Suprapubic skin (tissue), 4 donors: Measurements from ENCODE around the gene GRID1. TPM values are rescaled to one million over a fixed set of nuclear protein-coding genes. Genes with fewer than 3 reads are reported as not detected.
"Not testable (repeated sequence)": the region's sequence is repeated elsewhere in the genome, so short reads cannot be mapped to it uniquely, and the experiment has no call there.

Experiments
- DNase-seq, 2 donors: peaks; one replicate each; pipeline ENCODE4 v3.0.0-alpha.2; 2019; ENCODE audit warnings: low spot score in 2 of 2
- H3K27ac ChIP-seq: fragments of 200-600 bp; sonication (generic); one replicate; pipeline ENCODE4 v1.5.1; 2019
- H3K27me3 ChIP-seq: fragments of 200-600 bp; sonication (generic); one replicate; pipeline ENCODE4 v1.5.1; 2019
- H3K36me3 ChIP-seq: fragments of 200-600 bp; sonication (generic); one replicate; pipeline ENCODE4 v1.5.1; 2019
- H3K4me1 ChIP-seq: fragments of 200-600 bp; sonication (generic); one replicate; pipeline ENCODE4 v1.5.1; 2019
- H3K4me3 ChIP-seq: fragments of 200-600 bp; sonication (generic); one replicate; pipeline ENCODE4 v1.5.1; 2019; ENCODE audit warnings: mild to moderate bottlenecking
- H3K9me3 ChIP-seq: fragments of 200-600 bp; sonication (generic); one replicate; pipeline ENCODE4 v1.5.1; 2019
- EP300 ChIP-seq: sonication (generic); formaldehyde crosslinking; IDR thresholded peaks from one replicate; pipeline ENCODE4 v1.6.1; 2017; ENCODE audit warnings: antibody characterized with exemption
- POLR2A ChIP-seq, 2 donors: fragments of 450-650 bp; IDR thresholded peaks; one replicate each; pipeline ENCODE4 v1.6.1; 2017; ENCODE audit warnings: antibody characterized with exemption in 2 of 2, mild to moderate bottlenecking in 2 of 2, moderate library complexity in 2 of 2
- POLR2AphosphoS5 ChIP-seq, 3 donors: sonication (generic); formaldehyde crosslinking; IDR thresholded peaks; one replicate each; pipeline ENCODE4 v1.6.1; 2017; ENCODE audit warnings: antibody characterized with exemption in 3 of 3
- WGBS: methylation state at CpG from one replicate; pipeline ENCODE4 v1.1.5; 2018; 5-methylcytosine and 5-hydroxymethylcytosine counted together
- total RNA-seq, 4 donors: library from RNA; depleted of rRNA; stranded (reverse); fragments of >200 nt; gene quantifications; one replicate each; pipeline ENCODE4 v1.1.0, GENCODE V29; 2016
- TF ChIP-seq, protein P1 (sequence below), 2 donors: fragments of 200-600 bp in 1 of 2; fragments of 450-650 bp in 1 of 2; sonication (generic) in 1 of 2; IDR thresholded peaks; one replicate each; pipeline ENCODE4 v1.5.1; 2016 to 2019; ENCODE audit warnings: antibody characterized with exemption in 2 of 2, mild to moderate bottlenecking in 1 of 2, moderate library complexity in 1 of 2

Gene GRID1
- total RNA-seq, 4 donors from 2014 or later: 1.8 to 3.1 (median 2.4) TPM

DNA sequence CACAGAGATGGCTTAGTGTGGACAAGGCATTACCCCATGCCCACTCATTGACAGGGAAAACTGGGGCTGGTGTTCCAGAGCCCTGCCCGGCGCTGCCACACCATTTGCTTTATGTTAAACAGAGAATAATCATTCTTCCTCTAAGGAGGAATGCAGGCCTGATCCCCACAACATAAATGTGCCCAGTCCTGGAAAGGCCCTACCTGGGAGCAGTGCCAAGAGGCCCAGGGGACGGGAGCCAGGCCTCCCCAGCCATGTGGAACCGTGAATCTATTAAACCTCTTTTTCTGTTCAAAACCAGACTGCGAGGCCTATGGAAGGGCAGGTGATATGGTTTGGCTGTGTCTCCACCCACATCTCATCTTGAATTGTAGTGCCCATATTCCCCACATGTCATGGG, 264.1 kb downstream of the GRID1 start:
- no peaks in the 10 kb centered on the region for H3K27me3 ChIP-seq
- H3K4me3 ChIP-seq: no peak overlapping the region
- H3K27ac ChIP-seq: no peak overlapping the region
- H3K36me3 ChIP-seq: no peaks in the 10 kb centered on the region
- 88% methylated on average over 5 of the region's 5 CpGs for WGBS
- H3K9me3 ChIP-seq: no peaks in the 10 kb centered on the region
- TF ChIP-seq, protein P1, sequence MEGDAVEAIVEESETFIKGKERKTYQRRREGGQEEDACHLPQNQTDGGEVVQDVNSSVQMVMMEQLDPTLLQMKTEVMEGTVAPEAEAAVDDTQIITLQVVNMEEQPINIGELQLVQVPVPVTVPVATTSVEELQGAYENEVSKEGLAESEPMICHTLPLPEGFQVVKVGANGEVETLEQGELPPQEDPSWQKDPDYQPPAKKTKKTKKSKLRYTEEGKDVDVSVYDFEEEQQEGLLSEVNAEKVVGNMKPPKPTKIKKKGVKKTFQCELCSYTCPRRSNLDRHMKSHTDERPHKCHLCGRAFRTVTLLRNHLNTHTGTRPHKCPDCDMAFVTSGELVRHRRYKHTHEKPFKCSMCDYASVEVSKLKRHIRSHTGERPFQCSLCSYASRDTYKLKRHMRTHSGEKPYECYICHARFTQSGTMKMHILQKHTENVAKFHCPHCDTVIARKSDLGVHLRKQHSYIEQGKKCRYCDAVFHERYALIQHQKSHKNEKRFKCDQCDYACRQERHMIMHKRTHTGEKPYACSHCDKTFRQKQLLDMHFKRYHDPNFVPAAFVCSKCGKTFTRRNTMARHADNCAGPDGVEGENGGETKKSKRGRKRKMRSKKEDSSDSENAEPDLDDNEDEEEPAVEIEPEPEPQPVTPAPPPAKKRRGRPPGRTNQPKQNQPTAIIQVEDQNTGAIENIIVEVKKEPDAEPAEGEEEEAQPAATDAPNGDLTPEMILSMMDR (IDR thresholded peaks at IDR 0.05): no peak
- TF ChIP-seq EP300: no peak
- no peak for TF ChIP-seq POLR2AphosphoS5 (IDR thresholded peaks at IDR 0.05)
- no peak for TF ChIP-seq POLR2A (IDR thresholded peaks at IDR 0.05)
- no peaks in the 10 kb centered on the region for H3K4me1 ChIP-seq
- no peak for DNase-seq

DNA sequence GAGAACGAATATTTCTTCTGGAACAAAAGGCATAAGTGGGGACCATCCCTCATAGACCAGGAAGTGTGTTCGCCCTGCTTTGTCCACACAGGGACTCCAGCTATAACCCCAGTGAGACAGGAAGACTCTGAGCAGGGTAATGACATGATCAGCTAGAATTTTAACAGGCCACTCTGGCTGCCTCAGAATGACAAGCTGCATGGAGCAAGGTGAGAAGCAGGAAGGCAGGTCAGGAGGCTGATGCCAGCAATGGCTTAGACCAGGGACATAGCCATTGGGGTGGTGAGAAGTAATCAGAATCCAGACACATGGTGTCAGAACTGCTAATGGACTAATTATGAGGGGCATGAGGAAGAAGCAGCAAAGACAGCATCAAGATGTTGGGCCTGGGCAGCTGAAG, 264.6 kb downstream of the GRID1 start:
- Histone ChIP-seq H3K36me3 (no peaks in the 10 kb centered on the region), H3K27me3 (no peaks in the 10 kb centered on the region), H3K4me3 (no peak overlapping the region), H3K9me3 (no peaks in the 10 kb centered on the region), H3K4me1 (no peaks in the 10 kb centered on the region), H3K27ac (no peak overlapping the region)
- TF ChIP-seq POLR2AphosphoS5 (IDR thresholded peaks at IDR 0.05) (no peak), EP300 (no peak), POLR2A (IDR thresholded peaks at IDR 0.05) (no peak)
- TF ChIP-seq, protein P1 (IDR thresholded peaks at IDR 0.05): no peak
- no peak for DNase-seq
- 83% methylated on average over 2 of the region's 2 CpGs for WGBS

DNA sequence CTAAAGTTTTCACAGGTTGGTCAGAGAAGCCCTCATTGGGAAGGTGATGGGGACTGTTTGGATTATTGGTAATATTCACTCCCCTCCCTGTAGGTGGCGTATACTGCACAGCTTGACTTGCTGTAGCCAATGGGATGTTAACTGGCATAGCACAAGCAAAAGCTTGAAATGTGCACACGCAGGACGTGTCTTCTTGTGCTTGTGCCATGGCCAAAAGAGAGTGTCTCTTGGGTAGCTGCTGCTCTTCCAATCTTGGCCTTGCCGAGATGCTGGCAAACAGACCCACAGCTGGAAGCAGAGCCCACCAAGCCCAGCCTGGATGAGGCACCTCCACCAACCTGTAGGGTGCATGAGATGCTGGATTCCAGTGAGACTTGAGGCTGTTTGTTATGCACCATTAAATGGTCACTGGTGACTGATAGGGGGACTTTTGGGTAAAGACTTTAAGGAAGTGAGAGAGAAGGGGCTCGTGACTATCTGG, 266.0 kb downstream of the GRID1 start:
- no peaks in the 10 kb centered on the region for H3K9me3 ChIP-seq
- 64% methylated on average over 5 of the region's 5 CpGs for WGBS
- no peak overlapping the region for H3K27ac ChIP-seq
- no peak overlapping the region for H3K4me3 ChIP-seq
- TF ChIP-seq, protein P1 (IDR thresholded peaks at IDR 0.05): peak in 1 of 2 donors; percentile 28
- TF ChIP-seq POLR2A (IDR thresholded peaks at IDR 0.05): no peak
- H3K27me3 ChIP-seq: no peaks in the 10 kb centered on the region
- H3K36me3 ChIP-seq: no peaks in the 10 kb centered on the region
- DNase-seq: no peak
- H3K4me1 ChIP-seq: no peaks in the 10 kb centered on the region

DNA sequence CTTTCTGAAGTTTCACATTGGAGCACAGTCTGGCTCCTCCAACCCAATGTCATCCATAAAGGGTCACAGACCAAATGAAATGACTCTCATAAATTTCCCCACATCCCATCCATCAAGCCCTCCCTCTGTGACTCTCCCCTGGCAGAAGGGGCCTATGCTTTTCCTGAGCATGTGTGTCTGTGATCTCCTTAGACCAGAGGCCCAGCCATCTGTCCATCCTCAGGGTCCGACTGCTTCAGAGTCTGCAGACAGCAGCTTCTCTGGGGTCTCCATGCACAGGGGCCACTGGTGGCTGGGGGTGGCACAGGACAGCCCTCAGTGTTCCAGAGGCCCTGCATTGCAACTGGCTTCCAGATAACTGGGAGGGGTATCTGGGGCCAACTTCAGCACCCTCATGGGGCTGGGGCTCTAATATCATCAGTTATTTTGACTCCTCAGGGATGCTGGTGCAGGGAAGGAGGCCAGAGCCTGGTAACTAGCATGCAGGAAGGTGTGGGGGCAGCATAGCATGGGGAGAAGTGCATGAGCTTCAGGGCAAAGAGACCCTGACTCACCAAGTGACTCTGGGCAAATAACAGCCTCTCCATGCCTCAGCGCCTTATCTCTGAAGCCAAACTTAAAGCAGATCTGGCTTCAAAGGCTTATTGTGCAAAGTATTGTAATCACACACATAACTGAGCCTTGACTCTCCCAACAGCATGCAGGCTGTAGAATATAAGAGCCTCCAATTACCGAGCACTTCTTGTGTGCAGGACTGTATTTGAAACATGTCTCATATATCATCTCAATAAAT, 266.9 kb downstream of the GRID1 start:
- H3K9me3 ChIP-seq: no peaks in the 10 kb centered on the region
- no peaks in the 10 kb centered on the region for H3K36me3 ChIP-seq
- DNase-seq: no peak
- TF ChIP-seq EP300 (no peak), POLR2A (IDR thresholded peaks at IDR 0.05) (no peak), POLR2AphosphoS5 (IDR thresholded peaks at IDR 0.05) (no peak)
- TF ChIP-seq, protein P1 (IDR thresholded peaks at IDR 0.05): no peak
- H3K4me1 ChIP-seq: no peaks in the 10 kb centered on the region
- no peaks in the 10 kb centered on the region for H3K27me3 ChIP-seq
- H3K4me3 ChIP-seq: no peak overlapping the region
- 83% methylated on average over 3 of the region's 3 CpGs for WGBS
- H3K27ac ChIP-seq: no peak overlapping the region

DNA sequence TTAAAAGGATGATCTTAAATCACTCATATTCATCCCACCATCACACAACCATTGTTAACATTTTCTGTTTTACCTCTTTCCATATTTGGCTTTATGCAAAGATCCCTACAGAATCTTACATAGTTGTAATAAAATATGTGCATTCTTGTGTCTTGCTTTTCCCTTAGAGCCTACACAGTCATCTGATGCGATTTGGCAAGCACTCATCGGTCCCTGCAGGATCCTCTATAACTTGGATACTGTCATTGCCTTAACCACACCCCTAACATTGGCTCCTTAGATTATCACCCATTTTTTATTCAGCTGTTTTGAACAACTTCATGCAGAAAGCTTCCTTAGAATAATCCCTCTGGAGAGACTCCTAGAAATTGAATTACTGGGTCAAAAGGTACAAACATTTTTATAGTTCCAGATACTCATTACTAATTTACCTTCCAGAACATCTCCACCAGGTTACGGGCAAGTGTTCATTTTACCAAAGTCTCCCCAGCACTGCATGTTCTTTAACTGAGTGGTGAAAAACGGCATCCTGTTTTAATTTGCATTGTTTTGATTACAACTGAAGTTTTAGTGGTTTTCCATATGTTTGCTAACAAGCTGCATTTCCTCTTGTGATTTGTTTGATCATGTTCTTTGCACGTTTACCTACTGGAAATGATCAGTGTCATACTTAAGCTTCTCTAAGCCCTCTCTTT, 268.3 kb downstream of the GRID1 start:
- TF ChIP-seq, protein P1 (IDR thresholded peaks at IDR 0.05): no peak
- TF ChIP-seq EP300 (no peak), POLR2AphosphoS5 (IDR thresholded peaks at IDR 0.05) (no peak), POLR2A (IDR thresholded peaks at IDR 0.05) (no peak)
- WGBS: 40% methylated on average over 5 of the region's 5 CpGs
- no peak for DNase-seq
- H3K4me1 ChIP-seq: no peaks in the 10 kb centered on the region
- H3K27ac ChIP-seq: no peak overlapping the region
- no peaks in the 10 kb centered on the region for H3K9me3 ChIP-seq
- no peak overlapping the region for H3K4me3 ChIP-seq
- no peaks in the 10 kb centered on the region for H3K36me3 ChIP-seq
- H3K27me3 ChIP-seq: no peaks in the 10 kb centered on the region

DNA sequence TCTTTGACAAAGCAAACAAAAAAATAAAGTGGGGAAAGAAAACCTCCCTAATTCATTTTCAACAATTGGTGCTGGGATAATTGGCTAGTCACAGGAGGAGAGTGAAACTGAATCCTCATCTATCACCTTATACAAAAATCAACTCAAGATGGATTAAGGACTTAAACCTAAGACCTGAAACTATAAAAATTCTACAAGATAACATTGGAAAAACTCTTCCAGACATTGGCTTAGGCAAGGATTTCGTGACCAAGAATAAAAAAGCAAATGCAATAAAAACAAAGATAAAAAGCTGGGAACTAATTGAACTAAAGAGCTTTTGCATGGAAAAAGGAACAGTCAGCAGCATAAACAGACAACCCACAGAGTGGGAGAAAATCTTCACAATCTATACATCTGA, 271.5 kb downstream of the GRID1 start:
- not testable (repeated sequence) for H3K36me3 ChIP-seq, H3K27ac ChIP-seq, H3K9me3 ChIP-seq, H3K4me1 ChIP-seq, H3K27me3 ChIP-seq, DNase-seq, H3K4me3 ChIP-seq
- WGBS: 63% methylated on average over 1 of the region's 1 CpG

DNA sequence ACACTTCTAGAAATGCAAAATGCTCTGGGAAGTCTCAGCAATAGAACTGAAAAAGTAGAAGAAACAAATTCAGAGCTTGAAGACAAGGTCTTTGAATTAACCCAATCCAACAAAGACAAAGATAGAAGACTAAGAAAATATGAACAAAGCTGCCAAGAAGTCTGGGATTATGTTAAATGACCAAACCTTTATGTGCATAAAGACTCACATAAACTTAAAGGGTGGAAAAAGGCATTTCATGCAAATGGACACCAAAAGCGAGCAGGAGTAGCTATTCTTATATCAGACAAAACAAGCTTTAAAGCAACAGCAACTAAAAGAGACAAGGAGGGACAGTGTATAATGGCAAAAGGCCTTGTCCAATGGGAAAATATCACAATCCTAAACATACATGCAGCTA, 274.3 kb downstream of the GRID1 start:
- DNase-seq: not testable (repeated sequence)

More for the DNA sequence above, 274.3 kb downstream of the GRID1 start:
- 89% methylated on average over 1 of the region's 1 CpG for WGBS
- not testable (repeated sequence) for H3K9me3 ChIP-seq, H3K27me3 ChIP-seq, H3K27ac ChIP-seq, H3K4me3 ChIP-seq, H3K36me3 ChIP-seq, H3K4me1 ChIP-seq
